HepG2 (cell line): ENCODE measurements around the gene LCN2. TPM values are rescaled to one million over a fixed set of nuclear protein-coding genes. Genes with fewer than 3 reads are reported as not detected.

Source experiments
- CEBPB ChIP-seq: IDR thresholded peaks from 2 replicates; pipeline ENCODE4 v1.6.1; 2011; ENCODE audit warnings: low read depth, low read length, improper control_type of control experiment, borderline replicate concordance
- ESRRA ChIP-seq: sonication (generic); formaldehyde crosslinking; IDR thresholded peaks from 2 replicates; pipeline ENCODE4 v1.5.1; 2020; ENCODE audit warnings: mild to moderate bottlenecking, low read depth, missing genetic modification reagents
- GATAD1 ChIP-seq: IDR thresholded peaks from 2 replicates; pipeline ENCODE4 v1.6.1; 2016; ENCODE audit warnings: missing genetic modification reagents, missing compliant biosample characterization
- GATAD2A ChIP-seq: IDR thresholded peaks from 2 replicates; pipeline ENCODE4 v1.6.1; 2016
- GPN1 ChIP-seq: sonication (generic); formaldehyde crosslinking; IDR thresholded peaks from 2 replicates; pipeline ENCODE4 v1.5.1; 2020; ENCODE audit warnings: missing genetic modification reagents, borderline replicate concordance
- HDAC1 ChIP-seq: sonication (generic); formaldehyde crosslinking; IDR thresholded peaks from 2 replicates; pipeline ENCODE4 v1.5.1; 2020; ENCODE audit warnings: mild to moderate bottlenecking, missing genetic modification reagents
- IKZF1 ChIP-seq: fragments of 450-650 bp; IDR thresholded peaks from 2 replicates; pipeline ENCODE4 v1.7.1; 2016
- JDP2 ChIP-seq: sonication (generic); formaldehyde crosslinking; IDR thresholded peaks from 2 replicates; pipeline ENCODE4 v1.8.1; 2022; ENCODE audit warnings: missing genetic modification reagents, borderline replicate concordance
- JUN ChIP-seq: sonication (generic); formaldehyde crosslinking; IDR thresholded peaks from 2 replicates; pipeline ENCODE4 v1.4.0; 2020; ENCODE audit warnings: mild to moderate bottlenecking, missing genetic modification reagents
- MEF2D ChIP-seq: sonication (generic); formaldehyde crosslinking; IDR thresholded peaks from 2 replicates; pipeline ENCODE4 v1.5.1; 2020; ENCODE audit warnings: mild to moderate bottlenecking, missing genetic modification reagents
- NFIB ChIP-seq: sonication (generic); formaldehyde crosslinking; IDR thresholded peaks from 2 replicates; pipeline ENCODE4 v1.9.0; 2021; ENCODE audit warnings: missing genetic modification reagents, mild to moderate bottlenecking, borderline replicate concordance
- NFKBIZ ChIP-seq: IDR thresholded peaks from 2 replicates; pipeline ENCODE4 v1.6.1; 2018; ENCODE audit warnings: missing genetic modification reagents, missing compliant biosample characterization
- NRL ChIP-seq: sonication (generic); formaldehyde crosslinking; IDR thresholded peaks from 2 replicates; pipeline ENCODE4 v1.5.0; 2020; ENCODE audit warnings: missing genetic modification reagents, mild to moderate bottlenecking, moderate library complexity, borderline replicate concordance
- PAX8 ChIP-seq: sonication (generic); formaldehyde crosslinking; IDR thresholded peaks from 2 replicates; pipeline ENCODE4 v1.8.0; 2022; ENCODE audit warnings: mild to moderate bottlenecking, missing genetic modification reagents, borderline replicate concordance
- PCBP2 ChIP-seq: fragments of 200-400 bp; formaldehyde crosslinking; optimal IDR thresholded peaks from 2 replicates; pipeline ENCODE3; 2018; ENCODE audit warnings: low read length, low read depth; ENCODE audit not compliant: poor library complexity, severe bottlenecking
- PHB2 ChIP-seq: fragments of 450-650 bp; IDR thresholded peaks from 2 replicates; pipeline ENCODE4 v1.6.1; 2018; ENCODE audit not compliant: partially characterized antibody
- REL ChIP-seq: sonication (generic); formaldehyde crosslinking; conservative IDR thresholded peaks from 2 replicates; pipeline ENCODE4 v1.8.0; 2022; ENCODE audit warnings: mild to moderate bottlenecking, missing genetic modification reagents, moderate library complexity
- RXRA ChIP-seq: sonication (generic); formaldehyde crosslinking; IDR thresholded peaks from 2 replicates; pipeline ENCODE4 v1.5.1; 2020; ENCODE audit warnings: missing genetic modification reagents
- SCMH1 ChIP-seq: sonication (generic); formaldehyde crosslinking; IDR thresholded peaks from 2 replicates; pipeline ENCODE4 v1.9.0; 2021; ENCODE audit warnings: missing genetic modification reagents, mild to moderate bottlenecking, borderline replicate concordance
- SP4 ChIP-seq: sonication (generic); formaldehyde crosslinking; IDR thresholded peaks from 2 replicates; pipeline ENCODE4 v1.8.1; 2023; ENCODE audit warnings: mild to moderate bottlenecking, missing genetic modification reagents
- TAF15 ChIP-seq: fragments of 200-400 bp; formaldehyde crosslinking; IDR thresholded peaks from one replicate; pipeline ENCODE4 v1.6.1; 2018; ENCODE audit warnings: mild to moderate bottlenecking, low read depth, low read length; ENCODE audit not compliant: poor library complexity, severe bottlenecking
- U2AF1 ChIP-seq: fragments of 200-400 bp; formaldehyde crosslinking; optimal IDR thresholded peaks from 2 replicates; pipeline ENCODE3; 2017; ENCODE audit warnings: mild to moderate bottlenecking, low read depth, low read length
- ZBTB3 ChIP-seq: sonication (generic); formaldehyde crosslinking; IDR thresholded peaks from 2 replicates; pipeline ENCODE4 v1.4.0; 2020; ENCODE audit warnings: low read depth, mild to moderate bottlenecking, moderate library complexity, missing genetic modification reagents, borderline replicate concordance
- ZNF138 ChIP-seq: sonication (generic); formaldehyde crosslinking; IDR thresholded peaks from 2 replicates; pipeline ENCODE4 v1.5.0; 2020; ENCODE audit warnings: mild to moderate bottlenecking, low read depth, missing genetic modification reagents
- ZNF207 ChIP-seq: fragments of 450-650 bp; IDR thresholded peaks from 2 replicates; pipeline ENCODE4 v1.6.1; 2016; ENCODE audit warnings: antibody characterized with exemption, borderline replicate concordance
- ZNF678 ChIP-seq: sonication (generic); formaldehyde crosslinking; IDR thresholded peaks from 2 replicates; pipeline ENCODE4 v1.4.0; 2020; ENCODE audit warnings: mild to moderate bottlenecking, missing genetic modification reagents
- ZSCAN12 ChIP-seq: sonication (generic); formaldehyde crosslinking; IDR thresholded peaks from 2 replicates; pipeline ENCODE4 v1.9.0; 2021; ENCODE audit warnings: mild to moderate bottlenecking, missing genetic modification reagents
- polyA plus RNA-seq, 8 experiments: library from polyadenylated mRNA; depleted of rRNA in 3 of 8; stranded (reverse) in 7 of 8; unstranded in 1 of 8; fragments of >200 nt; fragmentation: Illumina TruSeq in 4 of 8; extraction: Trizol in 4 of 8; gene quantifications; 2 replicates each; pipeline versions ENCODE4 v1.2.1 to v1.2.3, GENCODE V29; 2011 to 2016; ENCODE audit warnings: low read depth in 4 of 8, missing spikeins in 1 of 8, mixed read lengths in 1 of 8; ENCODE audit not compliant: insufficient read depth in 1 of 8
- total RNA-seq, 5 experiments: library from RNA; depleted of rRNA; stranded (reverse); fragments of >200 nt; fragmentation: Illumina TruSeq; extraction: Trizol; gene quantifications; 2 replicates each; pipeline ENCODE4 v1.2.3, GENCODE V29; 2016; ENCODE audit warnings: low read depth in 1 of 5
- TF ChIP-seq, protein P1 (sequence below): sonication (generic); formaldehyde crosslinking; IDR thresholded peaks from 2 replicates; pipeline ENCODE4 v1.5.0; 2020; ENCODE audit warnings: mild to moderate bottlenecking, missing genetic modification reagents, moderate library complexity
- TF ChIP-seq, protein P2 (sequence below): sonication (generic); formaldehyde crosslinking; IDR thresholded peaks from 2 replicates; pipeline ENCODE4 v1.5.0; 2020; ENCODE audit warnings: mild to moderate bottlenecking, missing genetic modification reagents, borderline replicate concordance

Gene LCN2
- total and polyA plus RNA-seq, 2 of the 13 experiments (the other 11 are each of a cell fraction or from before 2014, with no cell fraction given) = 0.38 to 1.4 TPM

DNA sequence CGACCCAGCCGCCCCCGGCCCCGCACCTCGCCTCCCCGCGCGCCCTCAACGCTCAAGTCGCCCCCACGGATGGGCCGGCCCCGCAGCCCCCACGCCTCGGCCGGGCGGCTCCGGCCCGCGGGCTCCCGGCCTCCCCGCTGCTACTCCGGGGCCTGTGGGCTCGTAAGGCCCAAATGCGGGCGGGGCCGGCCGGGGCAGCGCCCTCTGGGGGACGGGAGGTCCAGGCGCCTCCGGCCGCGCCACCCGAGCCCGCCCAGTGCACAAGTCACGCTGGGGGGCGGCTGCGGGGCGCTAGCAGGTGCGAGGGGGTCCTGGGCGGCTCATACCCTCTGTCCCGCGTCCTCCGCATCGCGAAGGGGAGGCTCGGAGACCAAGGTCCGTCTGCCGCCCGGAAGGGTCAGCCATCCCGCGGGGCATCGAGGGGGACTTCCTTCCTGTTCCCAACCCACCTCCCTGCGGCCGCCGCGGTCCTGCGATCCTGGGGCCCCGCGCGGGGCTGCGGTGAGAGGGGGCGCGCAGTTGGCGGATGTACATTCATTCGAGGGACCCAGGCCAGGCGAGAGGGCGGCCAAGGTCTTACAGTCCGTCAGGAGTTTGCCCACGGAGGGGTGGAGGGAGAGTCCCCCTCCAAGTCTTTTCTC is 42.3 kb downstream of the LCN2 start, which contains the start of gene CIZ1 (continued):
- no peak for TF ChIP-seq ZSCAN12
- peak; percentile 46; the same call in 1 of the 2 replicates for TF ChIP-seq ZNF678 (CRISPR knock-in tag)
- no peak for TF ChIP-seq RXRA (CRISPR knock-in tag)
- TF ChIP-seq NRL (CRISPR knock-in tag) = 0 out of 2 replicates have a peak, but pooled peaks have one; percentile 22
- TF ChIP-seq ZNF207 = no peak
- TF ChIP-seq, protein P1, sequence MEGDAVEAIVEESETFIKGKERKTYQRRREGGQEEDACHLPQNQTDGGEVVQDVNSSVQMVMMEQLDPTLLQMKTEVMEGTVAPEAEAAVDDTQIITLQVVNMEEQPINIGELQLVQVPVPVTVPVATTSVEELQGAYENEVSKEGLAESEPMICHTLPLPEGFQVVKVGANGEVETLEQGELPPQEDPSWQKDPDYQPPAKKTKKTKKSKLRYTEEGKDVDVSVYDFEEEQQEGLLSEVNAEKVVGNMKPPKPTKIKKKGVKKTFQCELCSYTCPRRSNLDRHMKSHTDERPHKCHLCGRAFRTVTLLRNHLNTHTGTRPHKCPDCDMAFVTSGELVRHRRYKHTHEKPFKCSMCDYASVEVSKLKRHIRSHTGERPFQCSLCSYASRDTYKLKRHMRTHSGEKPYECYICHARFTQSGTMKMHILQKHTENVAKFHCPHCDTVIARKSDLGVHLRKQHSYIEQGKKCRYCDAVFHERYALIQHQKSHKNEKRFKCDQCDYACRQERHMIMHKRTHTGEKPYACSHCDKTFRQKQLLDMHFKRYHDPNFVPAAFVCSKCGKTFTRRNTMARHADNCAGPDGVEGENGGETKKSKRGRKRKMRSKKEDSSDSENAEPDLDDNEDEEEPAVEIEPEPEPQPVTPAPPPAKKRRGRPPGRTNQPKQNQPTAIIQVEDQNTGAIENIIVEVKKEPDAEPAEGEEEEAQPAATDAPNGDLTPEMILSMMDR (CRISPR knock-in tag) = peak; percentile 81
- no peak for TF ChIP-seq JDP2 (CRISPR knock-in tag)
- no peak for TF ChIP-seq PAX8 (CRISPR knock-in tag)
- peak; percentile 55; the same call in 1 of the 2 replicates for TF ChIP-seq HDAC1 (CRISPR knock-in tag)
- no peak for TF ChIP-seq NFKBIZ (CRISPR knock-in tag)
- peak; percentile 77 for TF ChIP-seq SP4 (CRISPR knock-in tag)
- TF ChIP-seq TAF15 = peak; percentile 79
- TF ChIP-seq, protein P2, sequence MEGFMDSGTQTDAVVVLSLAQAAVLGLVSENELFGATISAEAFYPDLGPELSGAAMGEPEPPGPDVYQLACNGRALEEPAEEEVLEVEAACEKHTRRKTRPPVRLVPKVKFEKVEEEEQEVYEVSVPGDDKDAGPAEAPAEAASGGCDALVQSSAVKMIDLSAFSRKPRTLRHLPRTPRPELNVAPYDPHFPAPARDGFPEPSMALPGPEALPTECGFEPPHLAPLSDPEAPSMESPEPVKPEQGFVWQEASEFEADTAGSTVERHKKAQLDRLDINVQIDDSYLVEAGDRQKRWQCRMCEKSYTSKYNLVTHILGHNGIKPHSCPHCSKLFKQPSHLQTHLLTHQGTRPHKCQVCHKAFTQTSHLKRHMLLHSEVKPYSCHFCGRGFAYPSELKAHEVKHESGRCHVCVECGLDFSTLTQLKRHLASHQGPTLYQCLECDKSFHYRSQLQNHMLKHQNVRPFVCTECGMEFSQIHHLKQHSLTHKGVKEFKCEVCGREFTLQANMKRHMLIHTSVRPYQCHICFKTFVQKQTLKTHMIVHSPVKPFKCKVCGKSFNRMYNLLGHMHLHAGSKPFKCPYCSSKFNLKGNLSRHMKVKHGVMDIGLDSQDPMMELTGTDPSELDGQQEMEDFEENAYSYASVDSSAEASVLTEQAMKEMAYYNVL (CRISPR knock-in tag) = no peak
- TF ChIP-seq ESRRA (CRISPR knock-in tag) = no peak
- no peak for TF ChIP-seq CEBPB
- TF ChIP-seq U2AF1 = peak; percentile 65
- no peak for TF ChIP-seq ZBTB3 (CRISPR knock-in tag)
- TF ChIP-seq GATAD2A (CRISPR knock-in tag) = 0 out of 2 replicates have a peak, but pooled peaks have one; percentile 14
- TF ChIP-seq NFIB (CRISPR knock-in tag) = no peak
- no peak for TF ChIP-seq MEF2D (CRISPR knock-in tag)
- peak; percentile 78 for TF ChIP-seq GATAD1 (CRISPR knock-in tag)
- TF ChIP-seq PCBP2 = no peak
- no peak for TF ChIP-seq ZNF138 (CRISPR knock-in tag)
- TF ChIP-seq GPN1 = no peak
- no peak for TF ChIP-seq IKZF1
- no peak for TF ChIP-seq PHB2
- no peak for TF ChIP-seq JUN
- TF ChIP-seq REL = no peak
- TF ChIP-seq SCMH1 (CRISPR knock-in tag) = no peak
